SH-SY5Y (cell line): ENCODE measurements around the gene ARHGAP5.

Source experiments
- GATA2 ChIP-seq: IDR thresholded peaks from 2 replicates; pipeline ENCODE4 v1.6.1; 2011; ENCODE audit warnings: mild to moderate bottlenecking, low read depth, low read length
- GATA3 ChIP-seq: IDR thresholded peaks from 2 replicates; pipeline ENCODE4 v1.6.1; 2011; ENCODE audit warnings: low read depth, mild to moderate bottlenecking, low read length, moderate library complexity

DNA sequence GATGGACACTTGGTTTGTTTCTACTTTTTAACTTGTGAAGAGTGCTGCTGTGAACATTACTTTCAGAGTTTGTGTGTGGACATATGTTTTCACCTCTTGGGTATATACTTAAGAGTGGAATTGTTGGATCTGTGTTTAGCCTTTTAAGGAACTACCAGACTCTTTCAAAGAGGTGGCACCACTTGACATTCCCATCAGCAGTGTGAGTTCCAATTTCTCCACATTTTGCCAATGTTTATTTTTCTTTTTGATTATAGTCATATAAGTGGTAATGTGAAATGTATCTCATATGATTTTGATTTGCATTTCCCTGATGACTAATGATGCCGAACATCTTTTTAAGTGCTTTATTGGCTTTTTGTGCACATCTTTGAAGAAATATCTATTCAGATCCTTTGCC lies 44.8 kb downstream of the ARHGAP5 start:
- TF ChIP-seq GATA2 (no peak), GATA3 (no peak)
